NCI-H2107 treated with DMSO at 0.1 percent for 48 hours (cell line): ENCODE results near the gene SIK3.

Experiments
- DNase-seq: peaks from one replicate; lab custom pipeline; 2025; ENCODE audit not compliant: unreplicated experiment; lab: John Stamatoyannopoulos, UW

SIK3 gene

DNA sequence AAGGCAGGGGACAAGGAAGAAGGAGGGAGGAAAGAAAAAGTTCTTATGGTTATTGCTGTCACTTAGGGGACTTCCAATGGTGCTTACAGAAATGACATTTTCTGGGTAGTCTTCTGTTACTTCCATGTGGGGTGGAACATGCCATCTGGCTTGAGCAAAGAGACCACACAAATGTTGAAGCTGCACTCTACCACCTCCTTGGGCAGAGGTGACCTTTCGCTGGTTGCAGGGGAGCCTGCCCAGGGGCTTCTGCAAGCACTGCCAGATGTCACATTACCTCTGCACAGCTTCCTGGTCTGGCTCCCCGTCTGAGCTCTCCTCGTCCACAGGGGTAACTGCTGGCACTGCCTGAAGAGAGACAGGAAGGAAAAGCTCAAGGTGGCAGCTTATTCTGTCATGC lies 228.2 kb downstream of the SIK3 start:
- DNase-seq, result no peak

DNA sequence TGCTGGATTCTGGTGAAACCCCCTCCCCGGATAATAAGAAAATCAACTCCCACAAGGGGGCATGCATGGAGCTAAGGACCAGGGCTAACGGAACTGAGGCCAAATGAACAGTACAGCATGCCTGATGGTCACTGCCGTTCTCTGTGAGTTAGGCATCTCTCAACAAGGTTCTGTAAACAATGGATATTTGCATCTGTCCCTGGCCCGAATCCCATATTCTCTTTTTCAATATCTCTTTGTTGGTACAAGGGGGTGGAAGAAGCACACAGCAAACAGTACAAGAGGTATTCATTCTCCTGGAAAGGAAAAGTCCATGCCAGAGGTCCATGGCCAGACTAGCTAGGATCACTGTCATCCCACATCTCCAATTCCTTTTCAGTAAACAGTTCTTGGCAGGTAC lies 228.6 kb downstream of the SIK3 start:
- no peak for DNase-seq

- no peak for DNase-seq
Measured at GRCh38 chr11:116868066-116868465, 230.2 kb downstream of the SIK3 start.

DNA sequence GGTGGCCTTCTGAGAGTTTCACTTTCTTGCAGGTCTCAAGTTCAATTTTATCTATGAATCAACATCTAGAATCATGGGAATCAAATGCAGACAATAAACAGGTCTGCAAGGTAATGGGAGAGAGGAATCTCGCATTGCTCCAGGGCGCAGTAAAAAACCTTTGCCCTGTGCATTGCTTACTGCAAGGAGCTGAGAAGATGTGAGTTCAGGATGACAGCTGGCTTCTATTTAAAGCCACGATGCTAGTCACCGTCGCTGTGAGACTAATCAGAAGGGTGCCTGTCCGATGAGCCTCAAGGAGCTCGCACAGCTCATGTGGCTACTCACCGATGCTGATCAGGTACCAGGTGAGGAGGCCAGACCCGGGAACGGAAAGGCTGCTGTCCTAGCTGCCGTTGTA lies 230.6 kb downstream of the SIK3 start:
- DNase-seq, result no peak

DNA sequence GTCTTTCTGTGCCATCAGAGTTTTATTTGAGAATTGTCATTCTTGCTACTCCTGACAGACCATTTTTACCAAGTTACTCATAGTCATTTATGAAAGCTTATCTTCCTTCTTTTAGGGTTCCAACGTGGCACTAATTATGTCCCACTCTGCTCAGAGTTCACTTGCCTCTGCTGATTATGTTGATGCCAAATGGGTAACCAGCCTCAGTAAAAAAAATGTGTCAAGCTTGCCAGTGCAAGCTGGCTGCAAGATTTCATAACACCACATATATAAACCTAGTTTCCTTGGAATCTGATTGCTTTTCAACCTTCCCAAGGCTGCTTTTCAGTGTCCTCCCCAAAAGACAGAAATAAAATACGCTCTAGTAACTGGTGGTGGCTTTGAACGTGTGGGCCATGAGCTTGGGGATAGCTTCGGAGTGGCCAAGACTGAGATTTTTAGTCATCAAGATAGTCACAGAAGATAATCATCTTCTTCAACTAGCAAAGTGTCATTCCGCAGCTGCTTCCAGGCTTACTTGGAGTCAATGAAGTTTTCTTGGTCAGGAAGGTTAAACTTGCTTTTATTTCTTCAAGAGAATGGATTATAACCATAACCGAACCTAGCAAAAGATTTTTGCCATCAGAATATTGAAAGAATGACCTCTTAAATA lies 231.3 kb downstream of the SIK3 start:
- no peak for DNase-seq

DNA sequence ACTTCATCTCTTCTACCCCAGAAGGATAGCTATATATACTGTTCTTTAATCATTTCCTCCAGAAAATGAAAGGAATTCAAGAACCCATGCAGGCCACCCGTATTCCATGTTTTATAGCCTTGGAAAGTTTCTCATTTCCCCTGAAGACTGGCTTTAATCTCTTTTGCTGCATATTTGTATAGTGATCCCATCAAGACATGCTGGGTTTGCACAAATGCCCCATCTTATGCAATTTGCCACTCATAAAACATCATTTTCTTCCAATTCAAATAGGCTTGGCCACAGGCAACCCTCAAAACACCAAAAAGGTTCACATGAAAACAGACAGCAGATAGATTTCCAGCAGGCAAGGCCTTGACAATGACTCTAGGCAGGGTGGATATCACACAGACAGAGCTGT lies 232.5 kb downstream of the SIK3 start:
- DNase-seq, result no peak

- DNase-seq, result no peak
Measured at GRCh38 chr11:116864531-116864930, 233.7 kb downstream of the SIK3 start.

DNA sequence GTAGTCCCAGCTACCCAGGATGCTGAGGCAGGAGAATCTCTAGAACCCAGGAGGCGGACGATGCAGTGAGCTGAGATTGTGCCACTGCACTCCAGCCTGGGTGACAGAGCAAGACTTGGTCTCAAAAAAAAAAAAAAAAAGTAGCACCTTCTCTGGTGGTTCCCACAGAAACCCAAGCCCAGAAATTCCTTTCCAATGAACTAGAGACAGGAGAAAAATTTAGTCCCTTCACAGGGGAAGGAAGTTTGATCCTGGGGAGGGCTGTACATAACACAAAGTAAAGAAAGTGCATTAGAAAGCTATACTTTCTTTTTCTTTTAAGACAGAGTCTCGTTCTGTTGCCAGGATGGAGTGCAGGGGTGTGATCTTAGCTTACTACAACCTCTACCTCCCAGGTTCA lies 235.3 kb downstream of the SIK3 start:
- no peak for DNase-seq

GRCh38 chr11:116862185-116862584 lies 236.0 kb downstream of the SIK3 start:
- no peak for DNase-seq

DNA sequence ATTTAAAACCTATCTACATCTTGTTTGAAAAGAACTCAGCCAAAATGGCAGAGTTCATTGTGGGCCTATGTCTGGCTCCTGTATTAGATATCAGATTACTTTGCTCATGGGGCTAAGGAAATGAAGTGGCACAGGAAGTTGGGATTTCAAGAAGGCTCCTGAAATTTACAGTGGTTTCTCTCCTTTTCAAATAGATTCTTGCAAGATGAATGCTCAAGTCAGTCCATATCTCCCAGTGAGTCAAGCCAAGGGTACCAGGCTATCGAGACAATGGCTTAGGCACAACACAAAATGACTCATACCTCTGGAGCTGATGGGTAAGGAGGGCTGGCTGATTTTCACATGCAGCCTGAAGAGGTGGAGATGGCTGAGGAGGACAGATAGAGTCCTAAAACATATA lies 236.7 kb downstream of the SIK3 start:
- DNase-seq, result no peak

GRCh38 chr11:116860303-116860702 lies 237.9 kb downstream of the SIK3 start:
- DNase-seq, result no peak

- no peak for DNase-seq
Measured at GRCh38 chr11:116859175-116859574, 239.1 kb downstream of the SIK3 start.

DNA sequence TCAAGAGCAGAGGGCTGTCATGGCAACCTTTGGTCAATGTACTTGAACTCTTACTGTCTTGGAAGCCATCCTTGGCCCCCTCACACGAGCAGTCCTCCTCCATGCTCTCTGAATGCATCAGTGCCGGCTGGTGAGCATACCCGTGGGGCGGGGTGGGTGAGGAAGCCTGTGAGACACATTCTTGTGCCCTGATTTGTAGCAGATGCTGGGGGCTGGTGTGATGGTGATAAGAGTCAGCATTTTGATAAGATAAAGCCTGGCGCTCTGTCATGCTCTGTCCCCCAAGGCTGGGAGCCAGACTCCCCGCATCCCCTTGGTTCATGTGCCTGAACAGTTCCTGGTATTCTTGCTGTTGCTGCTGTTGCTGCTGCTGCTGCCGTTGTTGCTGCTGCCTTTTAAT lies 240.3 kb downstream of the SIK3 start:
- DNase-seq, result no peak

GRCh38 chr11:116857316-116857715 lies 240.9 kb downstream of the SIK3 start:
- no peak for DNase-seq

DNA sequence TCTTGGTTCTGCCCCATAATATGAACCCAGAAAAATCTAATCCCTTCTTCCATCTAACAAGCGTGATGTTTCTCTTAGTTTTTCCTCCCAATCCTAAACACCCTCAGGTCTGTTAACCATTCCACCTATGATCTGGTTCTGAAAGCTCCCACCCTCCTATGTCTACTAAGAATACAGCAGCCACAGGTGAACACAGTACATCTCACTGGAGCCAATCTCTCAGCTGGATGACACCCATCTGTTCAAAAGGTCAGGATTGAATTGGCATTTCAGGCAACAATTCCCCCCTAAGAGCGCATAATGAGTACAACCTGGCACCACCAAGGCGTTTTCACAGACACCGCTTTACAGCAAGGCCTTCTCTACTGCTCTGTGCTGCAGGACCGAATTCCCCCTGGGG lies 241.8 kb downstream of the SIK3 start:
- DNase-seq, result no peak

- no peak for DNase-seq
Measured at GRCh38 chr11:116855413-116855812, 242.8 kb downstream of the SIK3 start.

DNA sequence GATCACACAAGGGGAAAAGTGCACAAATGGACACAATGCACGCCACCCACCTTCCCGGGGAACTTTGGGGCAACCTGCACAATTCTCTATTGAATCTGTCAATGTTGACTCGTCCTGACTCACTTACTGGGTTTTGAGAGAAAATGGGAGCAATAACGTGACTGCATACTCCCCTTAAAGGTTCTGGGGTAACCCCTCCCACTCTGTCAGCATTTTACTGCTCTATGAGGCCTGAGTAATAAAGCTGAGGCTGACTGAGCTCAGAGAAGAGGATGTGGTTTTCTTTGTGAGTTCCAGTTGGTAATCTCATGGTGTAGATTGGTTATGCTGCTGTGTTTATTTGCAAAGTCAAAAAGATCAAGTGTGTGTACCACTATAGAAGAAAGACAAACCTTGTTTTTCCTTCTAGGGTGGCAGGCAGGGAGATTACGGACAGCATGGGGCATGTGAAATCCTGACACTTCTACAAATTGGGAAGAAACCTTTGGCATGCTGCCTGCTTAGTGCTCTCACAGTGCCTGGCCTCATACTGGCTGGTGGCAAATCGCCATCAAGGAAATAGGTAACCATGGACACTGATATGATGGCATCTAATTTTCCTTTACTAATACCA lies 244.7 kb downstream of the SIK3 start:
- no peak for DNase-seq

- no peak for DNase-seq
Measured at GRCh38 chr11:116852261-116853031, 245.8 kb downstream of the SIK3 start.

DNA sequence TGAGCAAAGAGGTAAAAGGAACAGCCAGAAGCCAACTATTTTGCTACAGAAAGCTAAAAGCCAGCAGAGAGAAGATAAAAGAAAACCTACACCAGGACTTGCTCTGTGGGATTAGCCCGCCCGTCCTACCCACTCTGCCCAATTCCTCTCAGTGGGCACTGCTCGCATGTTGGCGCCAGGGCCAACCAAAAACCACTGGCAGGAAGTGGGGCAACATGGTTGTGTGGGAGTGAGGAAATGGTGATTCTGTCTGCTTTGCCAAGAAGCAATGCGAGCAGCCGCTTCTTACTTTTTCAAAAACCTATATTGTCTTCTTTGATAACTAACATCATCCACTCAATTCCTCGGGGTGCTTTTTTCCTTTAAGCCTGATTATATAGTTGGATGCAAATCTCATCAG lies 246.6 kb downstream of the SIK3 start:
- DNase-seq, result no peak

DNA sequence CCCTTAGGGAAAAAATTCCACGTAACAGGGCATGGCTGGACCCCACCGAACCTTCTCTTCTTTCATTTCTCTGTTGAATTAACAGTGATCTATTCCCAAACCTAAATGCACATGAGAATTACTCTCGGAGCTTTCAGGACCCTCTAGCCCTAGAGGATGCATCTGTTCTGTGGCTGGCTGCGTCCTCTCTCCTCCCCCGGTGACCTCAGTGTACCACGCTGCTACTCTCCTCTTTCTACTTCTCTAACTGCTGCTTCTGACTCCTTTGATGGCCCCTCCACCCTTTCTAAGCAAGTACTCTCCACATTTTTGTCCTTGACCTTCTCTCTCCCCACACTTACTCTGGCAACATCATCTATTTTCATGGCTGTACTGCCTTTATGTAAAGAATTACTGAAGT lies 248.7 kb downstream of the SIK3 start:
- DNase-seq, result no peak

- no peak for DNase-seq
Measured at GRCh38 chr11:116849060-116849459, 249.2 kb downstream of the SIK3 start.

GRCh38 chr11:116847612-116848011 lies 250.6 kb downstream of the SIK3 start:
- no peak for DNase-seq
